Non-pigmented ciliary epithelial cell (primary cell): ENCODE results near the gene MNT.

ENCODE experiments used
- DNase-seq: peaks from one replicate; pipeline ENCODE4 v3.0.0-alpha.2; 2010; ENCODE audit warnings: low read depth

MNT gene

DNA sequence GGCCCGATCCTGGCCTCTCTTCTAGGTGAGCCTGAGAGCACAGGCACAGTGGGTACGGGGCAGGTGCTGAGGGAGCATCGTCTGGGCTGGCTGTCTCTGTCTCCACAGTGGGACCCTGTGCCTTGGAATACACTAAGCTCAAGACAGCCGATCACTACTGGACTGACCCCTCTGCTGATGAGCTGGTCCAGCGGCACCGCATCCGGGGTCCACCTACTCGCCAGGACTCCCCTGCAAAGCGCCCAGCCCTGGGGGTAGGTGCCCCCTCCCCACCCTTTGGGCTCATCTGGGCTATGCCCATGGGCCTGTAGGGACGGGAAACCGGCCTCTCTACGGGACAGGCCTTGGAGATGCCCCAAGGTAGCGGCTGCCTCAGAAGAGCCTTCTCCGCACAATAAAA, 38.0 kb downstream of the MNT start:
- no peak for DNase-seq

DNA sequence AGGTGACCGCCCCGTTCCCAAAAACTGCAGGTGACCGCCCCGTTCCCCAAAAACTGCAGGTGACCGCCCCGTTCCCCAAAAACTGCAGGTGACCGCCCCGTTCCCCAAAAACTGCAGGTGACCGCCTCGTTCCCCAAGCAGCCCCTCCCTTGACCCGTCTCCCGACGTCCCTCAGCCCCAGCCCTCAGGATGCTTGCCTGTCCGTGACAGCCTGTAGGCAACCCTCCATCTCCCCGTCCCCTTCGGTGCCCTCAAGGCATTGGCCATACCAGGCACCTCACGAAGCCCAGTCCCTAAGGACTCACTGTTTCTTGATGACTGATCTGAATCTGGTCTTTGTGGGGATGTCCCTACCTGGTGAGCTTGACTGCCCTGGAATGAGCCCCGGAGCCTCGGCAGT, 38.4 kb downstream of the MNT start:
- no peak for DNase-seq

DNA sequence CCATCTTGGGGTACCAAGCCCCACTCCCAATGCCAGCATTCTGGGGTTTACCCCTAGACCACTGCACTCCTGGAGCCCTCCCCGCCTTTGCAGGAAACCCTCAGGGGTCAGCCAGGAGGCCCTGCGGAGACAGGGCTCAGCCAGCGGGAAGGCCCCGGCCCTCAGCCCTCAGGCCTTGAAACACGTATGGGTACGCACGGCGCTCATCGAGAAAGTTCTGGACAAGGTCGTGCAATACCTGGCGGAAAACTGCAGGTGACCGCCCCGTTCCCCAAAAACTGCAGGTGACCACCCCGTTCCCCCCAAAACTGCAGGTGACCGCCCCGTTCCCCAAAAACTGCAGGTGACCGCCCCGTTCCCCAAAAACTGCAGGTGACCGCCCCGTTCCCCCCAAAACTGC, 38.8 kb downstream of the MNT start:
- DNase-seq = no peak

DNA sequence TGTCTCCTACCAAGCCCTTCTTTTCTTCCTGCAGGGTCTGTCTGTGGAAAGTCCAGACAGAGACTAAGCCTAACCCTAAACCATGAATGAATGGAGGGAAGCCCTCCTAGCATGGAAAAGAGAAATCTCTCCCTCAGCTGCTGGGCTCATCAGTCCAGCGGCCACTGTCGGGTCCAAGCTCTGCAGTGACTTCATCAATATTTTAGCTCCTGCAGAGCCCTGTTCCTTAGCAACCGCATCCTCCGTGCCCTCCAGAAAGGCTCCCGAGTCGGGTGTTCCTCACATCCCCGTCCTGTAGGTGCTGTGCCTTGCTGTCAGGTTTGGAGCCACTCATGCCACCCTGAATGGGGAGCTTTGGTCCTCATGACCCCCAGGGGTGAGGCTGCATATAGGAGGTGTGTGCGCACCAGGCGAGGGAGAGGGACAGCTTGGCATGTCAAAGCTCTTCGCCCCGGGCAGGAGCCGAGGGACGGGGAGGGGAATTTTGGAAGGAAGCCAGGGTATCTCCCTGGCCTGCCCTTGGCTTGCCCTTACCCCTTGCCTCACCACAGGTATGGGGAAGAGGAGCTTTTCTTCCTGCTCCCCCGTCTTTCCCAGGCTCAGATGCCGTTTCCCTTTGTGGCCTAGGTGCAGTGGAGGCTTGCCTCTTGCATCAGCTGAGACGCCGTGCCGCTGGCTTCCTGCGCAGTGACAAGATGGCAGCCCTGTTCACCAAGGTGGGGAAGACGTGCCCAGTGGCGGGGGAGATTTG, 39.7 kb downstream of the MNT start:
- DNase-seq = no peak

DNA sequence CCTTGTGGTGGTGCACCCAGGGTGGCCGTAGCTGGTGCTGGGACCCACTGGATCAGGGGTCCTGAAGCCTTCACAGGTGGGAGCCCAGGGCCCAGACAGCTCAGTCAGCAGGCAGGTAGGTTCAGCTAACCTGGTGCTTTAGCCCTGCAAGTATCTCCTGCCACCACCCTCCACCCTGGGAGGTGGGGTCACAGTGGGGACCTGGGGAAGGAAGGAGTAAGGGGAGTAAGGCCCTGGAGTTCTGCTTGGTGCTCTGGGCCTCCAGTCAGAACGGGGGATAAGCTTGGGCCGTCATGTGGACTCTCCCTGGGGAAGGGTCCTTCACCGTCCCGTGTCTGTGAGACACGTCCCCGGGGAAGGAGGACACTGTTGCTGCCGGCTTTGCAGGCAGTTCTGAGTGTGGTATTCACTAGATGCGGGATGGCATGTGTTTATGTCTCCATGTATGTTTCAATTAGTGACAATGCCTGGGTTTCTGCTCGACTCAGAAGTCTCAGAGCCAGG, 42.9 kb downstream of the MNT start:
- no peak for DNase-seq

DNA sequence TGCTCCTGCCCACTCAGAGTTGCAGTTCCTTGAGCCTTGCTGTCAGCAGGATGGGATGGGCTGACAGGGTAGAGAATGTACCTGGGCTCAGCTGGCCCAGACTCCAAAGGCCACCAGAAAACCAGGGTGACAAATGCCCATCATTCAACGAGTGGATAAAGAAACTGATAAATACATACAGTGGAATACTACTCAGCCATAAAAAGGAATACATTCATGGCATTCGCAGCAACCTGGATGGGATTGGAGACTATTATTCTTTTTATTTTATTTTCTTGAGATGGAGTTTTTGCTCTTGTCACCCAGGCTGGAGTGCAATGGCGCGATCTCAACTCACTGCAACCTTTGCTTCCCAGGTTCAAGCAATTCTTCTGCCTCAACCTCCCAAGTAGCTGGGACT, 43.6 kb downstream of the MNT start:
- DNase-seq = no peak

DNA sequence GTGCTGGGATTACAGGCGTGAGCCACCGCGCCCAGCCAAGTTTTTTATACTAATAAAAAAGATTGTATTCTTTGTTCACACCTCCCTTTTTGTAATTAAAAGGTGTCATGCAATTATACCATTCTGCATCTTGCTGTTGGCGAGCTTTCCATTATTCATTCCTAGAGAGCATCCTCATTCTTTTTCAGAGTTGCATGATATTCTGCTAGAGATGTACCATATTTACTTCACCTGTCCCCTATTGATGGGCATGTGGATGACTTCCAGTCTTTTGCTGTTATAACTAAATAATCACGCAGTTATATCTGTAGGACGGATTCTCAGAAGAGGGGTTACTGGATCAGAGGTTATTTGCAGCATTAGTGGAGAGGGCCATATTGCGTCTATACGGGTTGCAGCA, 46.5 kb downstream of the MNT start:
- DNase-seq = no peak

DNA sequence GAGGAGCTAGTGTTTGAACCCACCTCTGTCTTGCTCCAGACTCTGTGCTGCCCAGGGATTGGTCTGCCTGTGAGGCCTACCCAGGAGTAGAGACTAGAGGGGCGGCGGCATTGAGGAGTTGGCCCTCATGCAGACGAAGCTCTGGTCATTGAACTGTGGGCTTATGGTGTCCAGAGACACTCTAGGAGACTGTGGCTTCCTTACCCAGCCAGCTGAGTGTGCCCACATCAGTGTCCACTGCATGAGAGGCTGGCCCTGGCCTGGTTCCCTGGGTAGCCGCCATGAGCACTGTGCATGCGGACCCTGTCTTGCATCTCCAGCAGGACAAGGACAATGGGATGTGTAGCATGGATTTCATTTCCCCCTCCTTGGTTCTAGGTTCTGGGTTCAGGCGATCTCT, 49.6 kb downstream of the MNT start:
- DNase-seq = no peak

DNA sequence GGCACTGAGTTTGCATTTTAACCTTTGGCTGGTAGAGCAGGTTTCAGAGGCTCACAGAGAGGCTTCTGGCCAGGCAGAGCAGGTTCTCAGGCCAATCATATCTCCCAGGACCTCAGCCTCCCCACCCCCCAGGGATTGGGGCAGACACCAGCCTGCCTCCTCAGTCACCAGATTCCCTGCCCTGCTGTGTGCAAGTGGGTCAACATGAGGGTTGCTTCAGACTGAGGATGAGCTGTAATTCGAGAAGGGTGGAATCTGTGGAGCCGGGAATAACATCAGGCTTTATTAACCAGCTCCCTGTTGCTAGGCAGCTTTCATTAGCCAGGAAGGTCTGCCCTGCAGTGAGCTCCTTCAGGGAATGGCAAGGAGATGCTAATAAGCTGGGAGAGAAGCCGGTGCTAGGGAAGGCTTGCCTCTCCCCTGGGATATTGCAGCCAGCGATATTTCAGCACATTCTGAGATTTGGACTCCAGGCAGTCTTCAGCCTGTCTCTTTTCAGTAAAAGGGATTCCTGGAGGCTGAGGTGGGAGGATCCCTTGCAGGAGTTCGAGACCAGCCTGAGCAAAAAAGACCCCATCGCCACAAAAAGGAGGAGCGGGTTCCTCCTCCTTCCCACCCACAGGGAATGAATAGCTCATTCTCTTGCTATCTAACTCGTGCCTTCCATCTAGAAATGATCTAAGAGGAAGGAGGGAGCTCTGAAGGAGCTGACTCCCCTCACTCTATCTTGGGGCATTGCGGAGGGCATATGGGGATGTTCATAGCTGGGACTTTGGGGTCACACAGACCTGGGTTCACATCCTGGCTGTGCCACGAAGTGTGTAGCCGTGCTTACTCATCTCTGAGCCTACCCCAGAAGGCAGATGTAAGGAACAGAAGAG, 52.8 kb downstream of the MNT start:
- peak; percentile 24 for DNase-seq

DNA sequence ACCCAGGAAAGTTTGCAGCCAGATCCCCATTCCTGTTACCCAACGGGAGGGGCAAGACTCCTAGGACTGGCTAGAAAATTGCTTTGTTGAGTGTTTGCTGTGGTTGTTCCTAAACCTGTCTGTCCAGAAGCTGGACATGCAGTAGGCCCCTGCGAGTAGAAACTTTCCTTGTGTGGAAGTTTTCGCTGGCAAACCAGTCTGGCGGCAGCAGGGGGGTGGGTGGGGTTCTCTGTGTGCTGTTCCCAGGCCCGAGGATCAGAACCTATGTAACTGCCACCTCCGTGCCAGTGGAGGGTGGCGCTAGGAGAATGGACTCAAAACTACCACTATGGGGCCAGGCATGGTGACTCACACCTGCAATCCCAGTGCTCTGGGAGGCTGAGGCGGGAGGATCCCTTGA, 54.4 kb downstream of the MNT start:
- no peak for DNase-seq

DNA sequence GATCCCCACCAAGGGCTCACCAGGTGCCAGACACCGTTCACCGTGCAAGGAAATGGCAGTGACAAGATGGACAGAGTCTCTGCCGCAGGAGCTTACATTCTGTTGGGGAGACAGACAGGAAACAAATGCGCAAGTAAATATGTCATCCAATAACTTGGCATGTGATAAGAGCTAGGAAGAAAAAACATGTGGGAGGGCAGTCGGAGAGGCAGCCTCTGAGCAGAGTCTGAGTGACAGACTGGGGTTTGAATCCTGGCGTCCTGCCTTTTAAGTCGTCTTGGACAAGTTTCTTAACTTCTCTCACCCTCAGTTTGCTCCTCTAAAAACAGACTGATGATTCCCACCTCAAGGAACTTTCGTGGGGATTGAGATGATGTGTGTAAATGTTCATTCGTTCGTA, 56.3 kb downstream of the MNT start:
- DNase-seq = no peak

DNA sequence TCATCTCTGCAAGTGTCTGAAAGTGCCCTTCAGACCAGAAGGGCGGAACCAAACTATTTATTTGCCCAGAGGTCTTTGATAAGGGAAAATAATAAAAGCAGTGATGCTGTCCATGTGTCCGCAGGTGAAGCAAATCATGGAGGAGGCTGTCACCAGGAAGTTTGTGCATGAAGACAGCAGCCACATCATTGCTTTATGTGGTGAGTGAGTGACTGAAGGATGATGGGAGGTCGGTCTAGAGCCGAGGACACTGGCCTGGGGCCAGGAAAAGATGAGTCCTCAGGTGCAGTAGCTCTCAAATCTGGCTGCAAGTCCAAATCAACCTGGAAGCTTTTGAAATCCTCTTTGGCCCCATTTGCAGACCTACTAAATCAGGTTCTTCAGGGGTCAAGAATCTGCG, 57.4 kb downstream of the MNT start:
- DNase-seq = no peak

DNA sequence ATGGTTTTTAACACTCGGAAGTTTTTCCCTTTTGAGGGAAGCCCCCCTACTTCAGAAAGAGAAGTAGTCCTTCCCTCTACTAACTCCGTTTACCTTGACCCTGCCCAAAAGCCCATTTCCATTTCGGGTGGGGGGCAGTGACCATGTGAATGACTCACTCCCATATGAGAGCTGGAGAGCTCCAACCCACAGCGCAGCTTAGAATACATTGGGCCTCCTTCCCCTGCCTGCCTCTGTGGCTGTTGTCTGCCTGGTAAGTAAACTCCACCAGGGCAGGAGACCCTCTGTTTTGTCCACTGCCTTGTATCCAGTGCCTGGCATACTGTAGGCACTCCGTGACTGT, 62.6 kb downstream of the MNT start:
- DNase-seq = no peak

DNA sequence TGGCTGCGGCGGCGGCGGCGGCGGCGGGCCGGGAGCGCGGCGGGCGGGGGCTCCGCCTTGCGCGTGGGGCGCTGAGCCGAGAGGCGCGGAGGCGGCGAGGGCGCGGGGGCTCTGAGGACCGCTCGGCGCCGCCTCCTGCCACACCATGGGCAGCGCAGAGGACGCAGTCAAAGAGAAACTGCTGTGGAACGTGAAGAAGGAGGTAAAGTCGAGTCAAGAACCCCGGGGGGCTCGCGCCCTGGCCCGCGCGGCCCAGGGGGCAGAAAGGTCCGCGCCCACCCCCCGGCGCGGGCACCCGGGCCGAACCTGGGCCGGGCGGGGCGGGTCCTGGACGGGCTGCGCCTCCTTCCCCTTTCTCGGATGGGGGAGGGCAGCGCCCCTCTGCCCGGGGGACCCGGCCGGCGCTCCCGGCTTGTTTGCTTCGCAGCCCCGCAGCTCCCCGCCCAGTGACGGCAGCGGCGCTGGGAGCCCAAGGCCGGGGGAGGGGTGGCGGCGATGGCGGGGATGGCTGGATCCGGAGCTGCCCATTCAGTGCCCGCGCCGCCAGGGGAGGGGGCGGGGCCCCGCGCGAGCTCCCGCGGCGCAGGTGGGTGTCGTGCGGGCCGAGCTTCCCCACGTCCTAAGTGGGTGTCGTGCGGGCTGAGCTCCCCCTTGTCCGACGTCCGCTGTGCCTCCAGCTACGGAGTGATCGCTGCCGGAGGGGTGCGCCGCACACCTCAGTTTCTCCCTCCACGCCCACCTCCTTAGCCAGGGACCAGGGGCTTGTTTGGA, 63.1 kb downstream of the MNT start:
- no peak for DNase-seq

DNA sequence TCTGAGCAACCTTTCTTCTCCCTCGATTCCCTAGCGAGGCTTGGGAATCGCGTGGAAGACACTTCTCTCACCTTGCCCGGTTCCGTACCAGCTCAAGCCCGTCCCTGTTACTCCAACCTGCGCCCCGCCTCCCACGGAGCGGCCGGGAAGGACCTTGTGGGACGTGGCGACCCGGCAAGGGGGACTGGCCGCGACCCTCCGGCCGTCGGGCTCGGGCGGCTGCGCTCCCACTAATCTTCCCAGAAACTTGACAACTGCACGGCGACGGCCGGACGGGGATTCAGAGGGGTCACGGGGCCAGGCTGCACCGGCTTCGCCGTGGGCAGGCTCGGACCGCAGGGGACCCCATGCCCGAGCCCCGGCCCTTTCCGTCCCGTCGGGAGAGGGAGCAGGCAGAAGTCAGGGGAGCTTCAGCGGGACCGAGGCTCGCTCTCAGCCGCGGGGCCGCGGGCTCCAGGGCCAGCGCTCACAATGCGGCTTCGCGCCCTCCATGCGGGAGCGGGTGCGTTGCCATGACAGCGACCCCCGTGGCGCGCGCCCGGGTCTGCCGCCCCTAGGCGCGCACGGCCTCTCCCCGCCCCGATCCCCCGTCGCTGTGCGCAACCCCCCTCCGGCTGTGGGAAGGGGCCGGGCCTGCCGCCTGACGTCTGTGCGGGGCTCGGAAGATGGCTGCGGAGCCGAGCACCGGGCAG, 63.9 kb downstream of the MNT start, which contains the start of gene SGSM2:
Gene SGSM2 (plus strand): TSS at position 650 of the 692 bp plus-strand sequence. CDS start 188 bp downstream, outside the sequence.
- DNase-seq = no peak

DNA sequence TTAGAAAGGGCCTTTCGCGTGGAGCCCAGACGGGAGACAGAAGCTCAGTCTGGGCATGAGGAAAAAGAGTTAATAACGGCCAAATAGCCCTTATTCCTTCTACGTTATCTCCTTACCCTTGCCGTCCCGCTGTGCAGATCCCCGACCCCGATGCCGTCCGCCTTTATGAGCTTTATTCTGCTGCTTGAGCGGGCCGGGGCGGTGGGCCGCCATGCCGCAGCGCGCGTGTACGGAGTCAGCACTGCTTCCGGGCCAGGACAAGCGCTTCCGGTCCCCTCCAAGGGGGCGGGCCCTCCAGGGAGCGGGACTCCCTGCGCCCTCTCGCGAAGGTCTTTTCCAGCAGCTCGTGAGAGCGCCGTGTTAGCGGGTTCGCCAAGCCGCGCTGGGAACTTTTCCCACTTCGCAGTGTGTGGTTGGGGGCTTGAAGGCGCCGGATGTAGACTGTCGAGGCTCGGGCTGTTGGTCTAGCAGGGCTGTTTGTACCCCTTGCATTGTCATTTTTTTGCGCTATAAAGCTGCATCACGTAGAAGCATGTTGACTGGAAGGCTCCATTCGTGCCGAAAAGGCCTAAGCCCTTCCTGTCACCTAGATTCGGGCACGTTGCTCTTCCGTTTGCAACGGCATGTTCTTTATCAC, 64.5 kb downstream of the MNT start, which contains the start of gene TSR1:
Gene TSR1 (minus strand): TSS at position 243 of the 637 bp plus-strand sequence. CDS start 30 bp downstream, at position 213.
- peak; percentile 50 for DNase-seq

DNA sequence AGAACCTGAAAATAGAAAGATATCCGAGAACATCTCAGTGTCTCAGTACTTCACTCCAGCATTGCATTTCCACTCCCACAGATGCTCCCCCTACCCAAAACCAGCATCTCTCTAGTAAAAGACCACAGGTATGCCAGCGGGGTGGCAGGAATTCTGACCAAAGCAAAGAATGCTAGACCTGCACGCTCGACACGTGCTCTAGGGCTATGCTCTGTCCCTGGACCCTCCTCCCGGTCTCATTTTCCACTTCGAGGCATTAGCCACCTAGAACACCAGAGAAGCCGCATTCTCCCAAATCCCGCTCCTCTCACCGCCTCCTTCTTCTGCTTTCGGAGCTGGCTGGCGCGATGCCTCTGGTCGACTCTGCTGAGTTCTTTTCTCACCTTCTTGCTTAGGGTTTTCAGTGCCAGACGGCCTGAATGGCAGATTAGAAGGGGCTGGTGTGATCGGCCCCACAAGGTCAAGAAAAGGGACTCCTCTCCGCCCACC, 65.1 kb downstream of the MNT start:
- DNase-seq = no peak
